Lower lobe of right lung (tissue), 2 donors: Measurements from ENCODE around the gene TWNK. TPM values are rescaled to one million over a fixed set of nuclear protein-coding genes. Genes with fewer than 3 reads are reported as not detected.

ENCODE experiments used
- ATAC-seq, 2 donors: fragments of 200-7000 bp; cut with Tn5 transposase; one replicate each; pipeline ENCODE4 v1.9.1; 2020 to 2022; ENCODE audit warnings: mild to moderate bottlenecking in 2 of 2, moderate library complexity in 2 of 2
- DNase-seq: peaks from one replicate; pipeline ENCODE4 v3.0.0-alpha.2; 2020
- H3K27ac ChIP-seq: fragments of 200-600 bp; one replicate; pipeline ENCODE4 v1.8.0; 2022
- H3K27me3 ChIP-seq: fragments of 200-600 bp; one replicate; pipeline ENCODE4 v1.8.0; 2022; ENCODE audit warnings: low read depth
- H3K36me3 ChIP-seq: fragments of 200-600 bp; one replicate; pipeline ENCODE4 v1.8.0; 2022; ENCODE audit warnings: mild to moderate bottlenecking
- H3K4me1 ChIP-seq: fragments of 200-600 bp; one replicate; pipeline ENCODE4 v1.8.0; 2022
- H3K4me3 ChIP-seq: fragments of 200-600 bp; one replicate; pipeline ENCODE4 v1.8.0; 2022; ENCODE audit warnings: mild to moderate bottlenecking
- H3K9me3 ChIP-seq: fragments of 200-600 bp; one replicate; pipeline ENCODE4 v1.8.0; 2022
- CTCF ChIP-seq: fragments of 200-600 bp; IDR thresholded peaks from one replicate; pipeline ENCODE4 v1.8.0; 2022; ENCODE audit warnings: antibody characterized with exemption, mild to moderate bottlenecking
- intact Hi-C: fragments of 100-400 bp; cut with DNase I; formaldehyde crosslinking; loops from one replicate; pipeline ENCODE4 v1.11.0; 2022
- total RNA-seq: library from RNA; stranded (reverse); fragmentation: NEBNext Ultra II Directional; extraction: Animal tissue kit (Norgen Biotek cat#: 25700); gene quantifications from one replicate; pipeline ENCODE4 v1.2.1, GENCODE V29; 2021
- donor health status: DM: no; HTN: yes; CAD: no; lungs with severe emphysema.

The TWNK gene
- total RNA-seq, 1 donor from 2014 or later = 5.8 TPM

- Histone ChIP-seq H3K36me3 (no peaks in the 10 kb centered on the region), H3K4me1 (peaks cover 12% of the 10 kb centered on the region), H3K27ac (no peak overlapping the region), H3K9me3 (no peaks in the 10 kb centered on the region), H3K4me3 (no peak overlapping the region), H3K27me3 (peaks cover 25% of the 10 kb centered on the region)
- DNase-seq (no peak), ATAC-seq (peak in 1 of 2 donors; percentile 7)
- no peak for TF ChIP-seq CTCF
- intact Hi-C loops = no loop called here
Observed at GRCh38 chr10:101019440-101019703, 32.0 kb downstream of the TWNK start.

- Histone ChIP-seq H3K36me3 (no peaks in the 10 kb centered on the region), H3K4me3 (no peak overlapping the region), H3K9me3 (no peaks in the 10 kb centered on the region), H3K27ac (no peak overlapping the region), H3K27me3 (peaks cover 22% of the 10 kb centered on the region), H3K4me1 (peaks cover 12% of the 10 kb centered on the region)
- ATAC-seq (no peak), DNase-seq (no peak)
- TF ChIP-seq CTCF = no peak
- intact Hi-C loops = no loop called here
Observed at GRCh38 chr10:101020427-101021075, 33.2 kb downstream of the TWNK start.

- no peaks in the 10 kb centered on the region for H3K9me3 ChIP-seq
- no peak overlapping the region for H3K4me3 ChIP-seq
- H3K27ac ChIP-seq = no peak overlapping the region
- H3K4me1 ChIP-seq = peaks cover 12% of the 10 kb centered on the region
- no peak for TF ChIP-seq CTCF
- intact Hi-C loops = no loop called here
- no peaks in the 10 kb centered on the region for H3K36me3 ChIP-seq
- no peak for DNase-seq
- H3K27me3 ChIP-seq = peaks cover 19% of the 10 kb centered on the region
- no peak for ATAC-seq
Observed at GRCh38 chr10:101021239-101021638, 33.9 kb downstream of the TWNK start.

- intact Hi-C loops = no loop called here
- no peak for DNase-seq
Observed at GRCh38 chr10:101021692-101022251, 34.4 kb downstream of the TWNK start.

GRCh38 chr10:101022967-101023705, 35.8 kb downstream of the TWNK start:
- Histone ChIP-seq H3K27me3 (peaks cover 7% of the 10 kb centered on the region), H3K27ac (no peak overlapping the region), H3K4me1 (peaks cover 12% of the 10 kb centered on the region), H3K36me3 (no peaks in the 10 kb centered on the region), H3K4me3 (no peak overlapping the region), H3K9me3 (no peaks in the 10 kb centered on the region)
- TF ChIP-seq CTCF = no peak
- no peak for DNase-seq
- no peak for ATAC-seq
- intact Hi-C loops = no loop called here

More at GRCh38 chr10:101021692-101022251, 34.4 kb downstream of the TWNK start:
- no peak for TF ChIP-seq CTCF
- no peak overlapping the region for H3K4me3 ChIP-seq
- no peaks in the 10 kb centered on the region for H3K36me3 ChIP-seq
- no peaks in the 10 kb centered on the region for H3K9me3 ChIP-seq
- H3K4me1 ChIP-seq = peaks cover 12% of the 10 kb centered on the region
- ATAC-seq = no peak
- H3K27ac ChIP-seq = no peak overlapping the region
- H3K27me3 ChIP-seq = peaks cover 16% of the 10 kb centered on the region
